C4-2B (cell line): ENCODE measurements around the gene TUSC2.
"Not testable (repeated sequence)": the region's sequence is repeated elsewhere in the genome, so short reads cannot be mapped to it uniquely, and the experiment has no call there.

ENCODE experiments used
- H3K27ac ChIP-seq: fragments of 450-650 bp; 2 replicates; pipeline ENCODE4 v1.5.1; 2017
- ZFX ChIP-seq: fragments of 450-650 bp; IDR thresholded peaks from 2 replicates; pipeline ENCODE4 v1.6.1; 2017
- TF ChIP-seq, protein P1 (sequence below): fragments of 450-650 bp; conservative IDR thresholded peaks from 2 replicates; pipeline ENCODE4 v1.5.1; 2017; ENCODE audit warnings: mild to moderate bottlenecking

Gene TUSC2

GRCh38 chr3:50316657-50317242 is 11.3 kb downstream of the TUSC2 start:
- TF ChIP-seq, protein P1, sequence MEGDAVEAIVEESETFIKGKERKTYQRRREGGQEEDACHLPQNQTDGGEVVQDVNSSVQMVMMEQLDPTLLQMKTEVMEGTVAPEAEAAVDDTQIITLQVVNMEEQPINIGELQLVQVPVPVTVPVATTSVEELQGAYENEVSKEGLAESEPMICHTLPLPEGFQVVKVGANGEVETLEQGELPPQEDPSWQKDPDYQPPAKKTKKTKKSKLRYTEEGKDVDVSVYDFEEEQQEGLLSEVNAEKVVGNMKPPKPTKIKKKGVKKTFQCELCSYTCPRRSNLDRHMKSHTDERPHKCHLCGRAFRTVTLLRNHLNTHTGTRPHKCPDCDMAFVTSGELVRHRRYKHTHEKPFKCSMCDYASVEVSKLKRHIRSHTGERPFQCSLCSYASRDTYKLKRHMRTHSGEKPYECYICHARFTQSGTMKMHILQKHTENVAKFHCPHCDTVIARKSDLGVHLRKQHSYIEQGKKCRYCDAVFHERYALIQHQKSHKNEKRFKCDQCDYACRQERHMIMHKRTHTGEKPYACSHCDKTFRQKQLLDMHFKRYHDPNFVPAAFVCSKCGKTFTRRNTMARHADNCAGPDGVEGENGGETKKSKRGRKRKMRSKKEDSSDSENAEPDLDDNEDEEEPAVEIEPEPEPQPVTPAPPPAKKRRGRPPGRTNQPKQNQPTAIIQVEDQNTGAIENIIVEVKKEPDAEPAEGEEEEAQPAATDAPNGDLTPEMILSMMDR: no peak
- no peak for TF ChIP-seq ZFX
- no peak overlapping the region for H3K27ac ChIP-seq

GRCh38 chr3:50314816-50315215 is 13.2 kb downstream of the TUSC2 start:
- H3K27ac ChIP-seq: no peak overlapping the region
- no peak for TF ChIP-seq ZFX
- TF ChIP-seq, protein P1: no peak

- TF ChIP-seq, protein P1: no peak
- H3K27ac ChIP-seq: peak overlapping the region; percentile 1; the same call in 1 of the 2 replicates
Observed at GRCh38 chr3:50314342-50314741, 13.7 kb downstream of the TUSC2 start.

- H3K27ac ChIP-seq: not testable (repeated sequence)
Observed at GRCh38 chr3:50312041-50312440, 16.0 kb downstream of the TUSC2 start.

- TF ChIP-seq ZFX: no peak
- TF ChIP-seq, protein P1: no peak
- H3K27ac ChIP-seq: no peak overlapping the region
Observed at GRCh38 chr3:50304601-50305000, 23.4 kb downstream of the TUSC2 start.

DNA sequence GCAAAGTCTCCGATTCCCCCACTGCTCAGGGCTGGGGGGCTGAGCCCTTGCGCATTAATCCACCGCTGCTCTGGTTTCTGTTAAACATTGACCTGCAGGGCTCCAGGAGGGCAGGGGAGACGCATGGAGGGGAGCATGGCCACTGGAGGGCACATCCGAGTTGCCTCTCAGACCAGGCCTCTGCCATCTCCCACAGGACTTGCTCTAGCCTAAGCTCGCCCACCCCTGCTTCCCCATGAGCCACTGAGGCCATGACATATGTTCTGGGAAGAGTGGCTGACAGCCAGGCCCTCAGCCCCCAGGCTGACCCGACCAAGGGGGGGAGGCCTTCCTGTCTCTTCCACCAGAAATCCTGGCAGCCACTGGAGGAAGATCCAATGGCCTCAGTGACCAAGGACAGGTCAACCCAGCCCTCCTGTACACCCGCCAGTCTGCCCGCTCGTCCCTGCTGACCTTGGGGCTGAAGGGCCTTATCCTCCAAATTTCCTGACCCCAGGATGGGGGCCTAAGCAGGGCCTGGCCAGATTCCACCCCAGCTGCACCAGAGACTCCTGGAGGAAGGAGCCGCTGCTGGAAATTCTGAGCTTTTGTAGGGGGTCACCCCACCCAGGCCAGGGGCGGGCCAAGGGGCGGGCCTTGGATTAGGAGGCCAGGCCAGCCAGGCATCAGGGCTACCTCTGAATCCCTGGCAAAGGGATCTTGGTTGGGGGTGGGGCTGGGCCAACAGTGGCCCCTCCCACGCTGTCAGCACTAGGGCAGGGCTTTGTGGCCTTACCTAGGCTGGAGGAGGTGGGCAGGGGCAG is 24.8 kb downstream of the TUSC2 start, which contains the start of gene HYAL1:
TSS of gene HYAL1 (minus strand) at position 562 of the 803 bp plus-strand sequence. CDS start 618 bp downstream, outside the sequence.
- TF ChIP-seq, protein P1: no peak
- no peak for TF ChIP-seq ZFX
- H3K27ac ChIP-seq: peak within 1 kb of the TSS; percentile 17

DNA sequence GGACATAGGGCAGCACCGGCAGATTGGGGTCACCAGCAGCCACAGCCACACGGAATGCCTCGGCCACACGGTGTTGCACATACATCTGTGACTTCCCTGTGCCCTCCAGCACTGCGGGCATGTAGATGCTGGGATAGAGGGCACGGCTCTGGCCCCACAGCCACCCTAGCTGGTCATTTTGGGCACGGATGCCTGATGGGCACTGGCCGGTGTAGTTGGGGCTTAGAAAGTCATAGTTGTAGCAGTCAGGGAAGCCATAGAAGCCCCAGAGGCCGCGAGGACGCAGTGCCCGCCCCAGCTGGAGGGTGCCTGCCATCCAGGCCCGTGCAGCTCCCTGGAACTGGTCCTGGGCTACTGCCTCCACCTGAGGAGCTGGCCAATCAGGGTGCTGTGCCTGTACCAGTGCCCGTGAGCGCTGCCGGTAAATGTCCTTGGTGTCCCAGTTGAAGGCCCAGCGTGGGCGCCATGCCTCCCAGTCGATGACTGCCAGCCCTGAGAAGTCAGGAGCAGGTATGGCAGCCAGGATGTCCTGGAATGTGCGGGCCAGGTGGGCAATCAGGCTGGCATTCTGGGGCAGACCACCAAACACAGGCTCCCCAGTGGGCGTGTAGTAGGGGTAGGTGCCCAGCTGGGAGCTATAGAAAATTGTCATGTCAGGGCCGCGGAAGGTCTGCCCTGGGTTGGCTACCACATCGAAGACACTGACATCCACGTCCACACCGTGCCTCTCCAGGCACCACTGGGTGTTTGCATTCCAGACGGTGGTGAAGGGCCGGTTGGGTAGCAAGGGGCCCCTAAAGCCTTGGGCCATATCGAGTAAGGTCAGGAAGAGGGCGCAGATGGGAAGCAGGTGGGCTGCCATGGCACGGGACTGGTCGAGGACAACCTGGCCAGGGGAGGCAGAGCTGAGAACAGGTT is 25.7 kb downstream of the TUSC2 start:
- H3K27ac ChIP-seq: peak overlapping the region; percentile 17; the same call in 1 of the 2 replicates
- TF ChIP-seq ZFX: no peak
- TF ChIP-seq, protein P1: no peak
